ENCODE measurements around the gene SERPINA4. TPM values are rescaled to one million over a fixed set of nuclear protein-coding genes. Genes with fewer than 3 reads are reported as not detected.

The SERPINA4 gene
- total RNA-seq, 1 donor from 2014 or later, result not detected

DNA sequence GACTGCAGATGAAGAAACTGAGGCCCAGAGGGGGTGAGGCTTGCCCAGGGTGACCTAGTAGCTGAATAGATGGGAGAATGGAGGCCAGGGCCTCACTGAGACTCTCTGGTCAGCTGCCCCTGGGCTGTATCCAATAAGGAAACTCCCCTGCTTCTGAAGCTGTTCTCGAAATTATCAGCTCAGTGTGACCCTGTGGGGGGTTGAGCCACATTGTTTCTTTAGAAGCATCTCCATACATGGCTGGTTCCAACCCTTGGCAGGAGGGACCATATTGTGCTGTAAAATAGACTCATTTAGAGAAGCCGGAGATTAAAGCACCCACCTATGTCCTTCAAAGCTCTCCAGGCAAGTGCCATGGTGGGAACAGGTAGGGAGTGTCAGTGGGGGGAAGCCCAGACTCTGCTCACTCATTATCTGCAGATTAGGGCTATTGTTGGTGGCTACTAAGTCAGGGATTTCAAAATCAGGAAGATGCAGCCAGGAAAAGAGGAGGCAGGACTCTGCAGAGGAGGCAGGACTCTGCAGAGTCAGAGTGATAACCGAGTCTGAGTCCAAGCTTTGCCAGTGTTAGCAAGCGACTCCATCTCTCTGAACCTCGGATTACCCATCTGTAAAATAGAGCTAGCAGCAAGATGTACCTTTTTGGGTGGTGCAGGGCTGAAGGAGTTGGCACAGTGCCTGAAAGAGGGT lies 23.5 kb downstream of the SERPINA4 start:
- TF ChIP-seq, protein P1, sequence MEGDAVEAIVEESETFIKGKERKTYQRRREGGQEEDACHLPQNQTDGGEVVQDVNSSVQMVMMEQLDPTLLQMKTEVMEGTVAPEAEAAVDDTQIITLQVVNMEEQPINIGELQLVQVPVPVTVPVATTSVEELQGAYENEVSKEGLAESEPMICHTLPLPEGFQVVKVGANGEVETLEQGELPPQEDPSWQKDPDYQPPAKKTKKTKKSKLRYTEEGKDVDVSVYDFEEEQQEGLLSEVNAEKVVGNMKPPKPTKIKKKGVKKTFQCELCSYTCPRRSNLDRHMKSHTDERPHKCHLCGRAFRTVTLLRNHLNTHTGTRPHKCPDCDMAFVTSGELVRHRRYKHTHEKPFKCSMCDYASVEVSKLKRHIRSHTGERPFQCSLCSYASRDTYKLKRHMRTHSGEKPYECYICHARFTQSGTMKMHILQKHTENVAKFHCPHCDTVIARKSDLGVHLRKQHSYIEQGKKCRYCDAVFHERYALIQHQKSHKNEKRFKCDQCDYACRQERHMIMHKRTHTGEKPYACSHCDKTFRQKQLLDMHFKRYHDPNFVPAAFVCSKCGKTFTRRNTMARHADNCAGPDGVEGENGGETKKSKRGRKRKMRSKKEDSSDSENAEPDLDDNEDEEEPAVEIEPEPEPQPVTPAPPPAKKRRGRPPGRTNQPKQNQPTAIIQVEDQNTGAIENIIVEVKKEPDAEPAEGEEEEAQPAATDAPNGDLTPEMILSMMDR (IDR thresholded peaks at IDR 0.05), result no peak
- POLR2A ChIA-PET, result no interaction called here
- ATAC-seq (ENCODE audit: low read depth) (no peak), DNase-seq (no peak)
- Mint-ChIP-seq H3K4me1 (no peaks in the 10 kb centered on the region), H3K9me3 (no peaks in the 10 kb centered on the region), H3K27ac (no peak overlapping the region), H3K4me3 (no peak overlapping the region), H3K36me3 (ENCODE audit: low read depth) (no peaks in the 10 kb centered on the region), H3K27me3 (no peaks in the 10 kb centered on the region)
- CTCF ChIA-PET, result no interaction called here
- intact Hi-C loops (cut with micrococcal nuclease), result no loop called here

DNA sequence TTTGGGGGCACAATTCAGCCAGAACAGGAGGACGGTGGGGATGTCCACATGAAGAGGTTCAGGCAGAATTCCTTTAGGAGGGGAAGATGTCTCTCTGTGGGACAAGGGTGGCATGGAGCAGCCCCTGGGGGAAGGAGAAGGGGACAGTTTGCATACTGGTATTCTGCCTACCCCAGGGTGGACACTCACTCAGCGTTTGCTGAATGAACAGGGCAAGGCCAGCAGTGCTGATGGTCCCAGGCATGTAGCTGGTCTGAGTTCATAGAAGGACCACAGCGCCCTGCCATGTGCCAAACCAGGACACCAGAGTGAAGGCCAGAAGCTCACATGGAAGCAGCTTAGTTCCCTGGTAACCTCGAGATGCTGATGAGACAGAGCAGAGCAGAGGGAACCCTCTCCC lies 25.4 kb downstream of the SERPINA4 start:
- ATAC-seq (ENCODE audit: low read depth) (no peak), DNase-seq (no peak)
- intact Hi-C loops (cut with micrococcal nuclease), result no loop called here
- no peaks in the 10 kb centered on the region for H3K27me3 Mint-ChIP-seq
- no peaks in the 10 kb centered on the region for H3K4me1 Mint-ChIP-seq
- CTCF ChIA-PET, result no interaction called here
- H3K4me3 Mint-ChIP-seq, result no peak overlapping the region
- TF ChIP-seq, protein P1 (IDR thresholded peaks at IDR 0.05), result no peak
- POLR2A ChIA-PET, result no interaction called here
- no peaks in the 10 kb centered on the region for H3K36me3 Mint-ChIP-seq (ENCODE audit: low read depth)
- no peaks in the 10 kb centered on the region for H3K9me3 Mint-ChIP-seq
- H3K27ac Mint-ChIP-seq, result no peak overlapping the region

DNA sequence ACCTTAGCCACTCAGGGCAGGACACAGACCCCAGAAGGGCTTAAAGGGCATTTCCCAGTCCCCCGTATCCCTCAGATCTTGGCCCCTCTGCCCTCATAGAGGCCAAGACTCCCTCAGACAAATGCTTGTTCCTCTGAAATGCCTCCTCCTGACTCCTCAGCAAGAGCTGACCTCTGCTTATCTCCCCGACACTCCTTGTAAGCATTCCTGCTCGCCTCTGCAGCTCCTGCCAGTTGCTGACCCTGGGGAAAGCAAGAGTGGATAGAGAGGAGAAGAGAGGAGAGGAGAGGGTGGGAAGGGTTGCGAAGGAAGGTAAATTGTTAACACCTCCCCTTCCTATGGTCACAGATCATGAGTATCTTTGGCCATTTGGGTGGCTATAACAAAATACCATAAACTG lies 27.1 kb downstream of the SERPINA4 start:
- DNase-seq (no peak), ATAC-seq (ENCODE audit: low read depth) (no peak)
- TF ChIP-seq, protein P1 (IDR thresholded peaks at IDR 0.05), result no peak
- Mint-ChIP-seq H3K36me3 (ENCODE audit: low read depth) (no peaks in the 10 kb centered on the region), H3K9me3 (no peaks in the 10 kb centered on the region), H3K27me3 (no peaks in the 10 kb centered on the region), H3K4me1 (no peaks in the 10 kb centered on the region), H3K27ac (no peak overlapping the region), H3K4me3 (no peak overlapping the region)
- intact Hi-C loops (cut with micrococcal nuclease), result no loop called here
- ChIA-PET POLR2A (no interaction called here), CTCF (no interaction called here)

DNA sequence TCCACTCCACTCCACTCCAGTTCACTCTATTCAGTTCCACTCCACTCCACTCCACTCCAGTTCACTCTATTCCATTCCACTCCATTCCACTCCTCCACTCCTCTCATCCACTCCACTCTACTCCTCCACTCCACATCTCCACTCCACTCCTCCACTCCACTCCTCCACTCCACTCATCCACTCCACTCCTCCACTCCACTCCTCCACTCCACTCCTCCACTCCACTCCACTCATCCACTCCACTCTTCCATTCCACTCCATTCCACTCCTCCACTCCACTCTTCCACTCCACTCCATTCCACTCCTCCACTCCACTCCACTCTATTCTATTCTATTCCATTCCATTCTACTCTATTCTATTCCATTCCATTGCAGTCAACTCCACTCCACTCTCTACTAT lies 29.8 kb downstream of the SERPINA4 start:
- intact Hi-C loops (cut with micrococcal nuclease), result no loop called here
- Mint-ChIP-seq H3K27me3 (no peaks in the 10 kb centered on the region), H3K4me3 (no peak overlapping the region), H3K36me3 (ENCODE audit: low read depth) (no peaks in the 10 kb centered on the region), H3K9me3 (no peaks in the 10 kb centered on the region), H3K4me1 (no peaks in the 10 kb centered on the region), H3K27ac (no peak overlapping the region)
- ATAC-seq (ENCODE audit: low read depth) (no peak), DNase-seq (no peak)
- CTCF ChIA-PET, result no interaction called here
- TF ChIP-seq, protein P1 (IDR thresholded peaks at IDR 0.05), result no peak
- POLR2A ChIA-PET, result no interaction called here

DNA sequence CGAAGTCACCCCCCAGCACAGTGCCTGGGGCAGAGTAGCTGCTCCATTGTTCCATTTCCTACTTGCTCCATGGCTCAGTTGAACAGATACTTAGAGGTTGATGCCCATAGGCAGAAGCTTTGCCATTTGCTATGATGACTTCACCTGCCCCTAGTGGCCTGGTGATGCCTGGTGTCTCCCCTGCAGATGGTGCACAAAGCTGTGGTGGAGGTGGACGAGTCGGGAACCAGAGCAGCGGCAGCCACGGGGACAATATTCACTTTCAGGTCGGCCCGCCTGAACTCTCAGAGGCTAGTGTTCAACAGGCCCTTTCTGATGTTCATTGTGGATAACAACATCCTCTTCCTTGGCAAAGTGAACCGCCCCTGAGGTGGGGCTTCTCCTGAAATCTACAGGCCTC lies 30.6 kb downstream of the SERPINA4 start:
- TF ChIP-seq, protein P1 (IDR thresholded peaks at IDR 0.05), result no peak
- H3K27ac Mint-ChIP-seq, result no peak overlapping the region
- ChIA-PET POLR2A (no interaction called here), CTCF (no interaction called here)
- no peaks in the 10 kb centered on the region for H3K36me3 Mint-ChIP-seq (ENCODE audit: low read depth)
- DNase-seq (no peak), ATAC-seq (ENCODE audit: low read depth) (no peak)
- intact Hi-C loops (cut with micrococcal nuclease), result no loop called here
- no peak overlapping the region for H3K4me3 Mint-ChIP-seq
- no peaks in the 10 kb centered on the region for H3K9me3 Mint-ChIP-seq
- H3K4me1 Mint-ChIP-seq, result no peaks in the 10 kb centered on the region
- no peaks in the 10 kb centered on the region for H3K27me3 Mint-ChIP-seq

Measured in activated B cell treated with CpG ODN at 0.5 μM for 24 hours (primary cell).